HG03108 (cell line): ENCODE measurements around the gene MPDU1.
"Not testable (repeated sequence)": the region's sequence is repeated elsewhere in the genome, so short reads cannot be mapped to it uniquely, and the experiment has no call there.

Source experiments
- ATAC-seq: cut with Tn5 transposase; IDR thresholded peaks from one replicate; pipeline ENCODE4 v1.9.1; 2021; ENCODE audit warnings: moderate library complexity; ENCODE audit not compliant: unreplicated experiment

The MPDU1 gene

DNA sequence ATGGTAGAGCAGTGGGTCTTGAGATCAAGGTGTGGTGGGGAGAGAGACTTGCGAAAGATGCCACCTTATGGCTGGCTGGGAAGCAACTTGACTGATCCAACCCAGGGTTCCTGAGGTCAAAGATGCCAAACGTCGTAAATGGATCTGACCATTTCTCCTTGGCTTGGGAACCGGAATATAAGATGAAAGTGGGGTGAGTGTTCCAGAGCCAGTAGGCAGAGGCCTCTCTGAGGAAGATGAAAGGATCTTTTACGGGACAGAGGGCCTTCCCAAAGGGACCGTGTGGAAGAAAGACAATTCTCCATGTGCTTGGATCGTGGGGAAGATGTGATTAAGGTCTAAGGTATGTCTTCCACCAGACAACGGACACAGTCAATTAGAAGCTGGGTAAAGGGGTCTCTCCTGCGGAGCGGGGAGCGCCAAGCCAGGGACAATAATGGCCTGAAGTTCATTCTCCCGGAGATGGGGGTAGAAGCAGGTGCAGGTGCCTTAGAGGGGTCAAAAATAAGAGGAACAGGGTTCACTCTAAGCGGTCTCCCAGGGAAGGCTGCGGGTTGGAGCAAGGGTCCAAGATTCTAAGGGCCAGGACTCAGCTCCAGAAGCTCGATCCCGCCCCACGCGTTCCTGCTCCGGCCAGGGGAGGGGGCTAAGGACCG is 30.2 kb downstream of the MPDU1 start:
- ATAC-seq: no peak

DNA sequence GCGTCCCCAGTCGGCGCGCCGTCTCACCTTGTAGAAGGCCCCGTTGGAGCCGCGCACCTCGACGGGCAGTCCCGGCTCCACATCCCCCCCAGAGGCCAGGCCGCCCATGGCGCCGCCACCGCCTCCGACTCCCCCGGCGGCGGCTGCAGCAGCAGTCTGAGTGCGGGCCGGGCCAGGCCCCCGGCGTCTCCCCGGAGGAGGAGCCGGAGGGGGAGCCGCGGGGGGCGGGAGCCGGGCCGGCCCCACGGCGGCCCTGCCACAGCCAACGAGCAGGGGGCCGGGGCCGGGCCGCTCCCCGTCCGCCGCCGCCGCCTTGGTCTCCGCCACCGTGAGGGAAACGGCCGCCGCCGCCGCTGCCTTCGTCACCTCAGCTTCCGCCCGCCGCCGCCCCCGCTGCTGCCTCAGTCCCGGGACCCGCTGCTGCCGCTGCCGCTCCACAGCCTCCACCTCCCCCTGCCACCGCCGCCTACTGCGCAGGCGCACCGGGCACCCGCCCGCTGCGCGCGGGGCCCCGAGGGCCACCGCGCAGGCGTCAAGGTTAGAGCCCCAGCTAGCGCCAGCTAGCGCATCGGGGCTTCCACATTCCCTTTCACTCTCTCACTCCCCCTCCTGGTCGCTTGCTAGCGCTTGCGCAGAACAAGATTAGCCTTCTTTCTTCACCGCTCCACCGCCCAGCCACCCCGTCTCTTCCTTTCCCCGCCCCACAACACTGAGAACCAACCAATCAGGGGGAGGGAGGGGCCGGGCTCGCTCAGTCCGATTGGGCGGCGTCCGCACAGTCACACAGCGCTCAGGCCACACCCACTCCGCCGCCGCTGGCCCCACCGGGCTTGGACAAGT is 31.0 kb downstream of the MPDU1 start, which contains the start of gene FXR2:
FXR2 (minus strand) TSS at position 473 of the 840 bp plus-strand sequence; CDS start at position 108, 365 bp downstream.
- peak; percentile 85 for ATAC-seq

DNA sequence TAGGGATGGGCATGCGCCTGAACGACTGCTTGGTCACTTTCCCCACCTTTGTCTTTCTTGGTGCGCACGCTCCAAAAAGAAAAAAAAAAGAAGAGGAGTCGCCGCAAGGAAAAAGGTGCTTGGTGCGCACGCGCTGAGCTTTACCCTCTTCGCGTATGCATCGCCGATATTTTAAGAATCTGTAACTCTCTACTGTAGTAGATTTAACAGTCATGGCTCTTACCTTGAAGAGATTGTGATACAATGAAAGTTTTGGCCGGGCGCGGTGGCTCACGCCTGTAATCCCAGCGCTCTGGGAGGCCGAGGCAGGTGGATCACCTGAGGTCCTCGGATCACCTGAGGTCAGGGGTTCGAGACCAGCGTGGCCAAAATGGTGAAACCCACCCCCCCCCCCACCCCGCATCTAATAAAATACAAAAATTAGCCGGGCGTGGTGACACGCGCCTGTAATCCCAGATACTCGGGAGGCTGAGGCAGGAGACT is 31.7 kb downstream of the MPDU1 start:
- no peak for ATAC-seq

DNA sequence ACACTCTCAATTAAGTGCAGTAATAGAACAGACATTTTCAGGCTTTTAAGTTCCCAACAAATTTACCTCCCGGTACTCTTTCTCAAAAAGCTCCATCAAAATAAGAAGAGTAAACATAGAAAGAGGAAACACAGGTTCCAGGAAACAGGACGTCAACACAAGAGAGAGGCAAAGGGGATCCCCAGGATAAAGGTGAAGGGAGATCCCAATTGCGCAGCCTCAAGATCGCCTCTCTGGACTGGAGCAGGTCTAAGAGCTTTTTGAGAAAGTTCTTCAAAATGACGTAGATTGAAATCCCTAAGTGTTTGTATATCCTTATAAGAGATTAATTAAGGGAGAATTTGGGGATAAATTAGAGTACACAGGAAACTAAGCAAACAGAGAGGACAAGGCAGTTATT is 35.0 kb downstream of the MPDU1 start:
- ATAC-seq: no peak

DNA sequence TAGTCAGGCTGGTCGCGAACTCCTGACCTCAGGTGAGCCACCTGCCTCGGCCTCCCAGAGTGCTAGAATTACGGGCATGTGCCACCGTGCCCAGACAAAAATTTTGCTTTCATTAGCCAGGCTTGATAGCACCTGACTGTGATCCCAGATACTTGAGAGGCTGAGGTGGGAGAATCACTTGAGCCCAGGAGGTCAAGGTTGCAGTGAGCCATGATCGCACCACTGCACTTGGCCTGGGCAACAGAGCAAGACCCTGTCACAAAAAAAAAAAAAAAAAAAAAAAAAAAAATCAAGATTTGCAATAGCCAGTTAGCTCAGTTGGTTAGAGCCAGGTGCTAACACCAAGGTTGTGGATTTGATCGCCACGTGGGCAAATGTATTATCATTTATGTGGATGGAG is 37.2 kb downstream of the MPDU1 start:
- ATAC-seq: no peak

DNA sequence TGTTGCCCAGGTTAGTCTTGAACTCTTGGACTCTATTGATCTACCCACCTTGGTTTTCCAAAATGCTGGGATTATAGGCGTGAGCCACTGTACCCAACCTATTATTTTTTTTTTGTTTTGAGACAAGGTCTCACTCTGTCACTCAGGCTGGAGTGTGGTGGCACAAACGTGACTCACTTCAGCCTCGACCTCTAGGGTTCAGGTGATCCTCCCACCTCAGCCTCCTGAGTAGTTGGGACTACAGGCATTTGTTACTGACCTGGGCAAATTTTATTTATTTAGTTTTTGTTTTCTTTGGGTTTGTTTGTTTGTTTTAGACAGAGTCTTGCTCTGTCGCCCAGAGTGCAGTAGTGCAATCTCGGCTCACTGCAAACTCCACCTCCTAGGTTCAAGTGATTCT is 40.0 kb downstream of the MPDU1 start:
- ATAC-seq: no peak

DNA sequence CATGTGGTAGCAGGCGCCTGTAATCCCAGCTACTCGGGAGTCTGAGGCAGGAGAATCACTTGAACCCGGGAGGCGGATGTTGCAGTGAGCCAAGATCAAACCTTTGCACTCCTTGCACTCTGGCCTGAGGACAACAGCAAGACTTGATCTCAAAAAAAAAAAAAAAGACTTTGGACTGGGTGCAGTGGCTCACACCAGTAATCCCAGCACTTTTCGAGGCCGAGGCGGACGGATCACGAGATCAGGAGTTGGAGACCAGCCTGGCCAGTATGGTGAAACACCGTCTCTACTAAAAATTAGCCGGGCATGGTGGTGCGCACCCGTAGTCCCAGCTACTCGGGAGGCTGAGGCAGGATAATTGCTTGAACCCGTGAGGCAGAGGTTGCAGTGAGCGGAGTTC is 42.1 kb downstream of the MPDU1 start:
- not testable (repeated sequence) for ATAC-seq

DNA sequence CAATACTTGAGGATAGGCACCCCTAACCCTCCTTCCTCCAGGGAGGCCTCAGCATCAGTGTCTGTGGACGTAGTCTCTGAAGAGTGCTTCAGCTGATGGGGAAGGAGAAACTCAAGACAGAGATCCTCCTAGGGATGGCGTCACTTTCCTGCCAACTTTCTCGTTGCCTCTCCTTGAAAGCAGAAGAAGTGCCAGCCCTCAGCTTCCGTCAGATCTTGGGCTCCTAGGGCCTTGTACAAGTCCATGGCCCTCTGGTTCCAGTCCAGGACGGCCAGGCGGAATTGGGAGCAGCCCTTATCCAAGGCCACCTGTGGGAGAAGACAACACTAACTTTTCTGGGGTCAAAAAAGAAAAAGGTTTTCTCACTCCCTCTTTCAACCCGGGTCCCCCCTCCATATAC is 42.7 kb downstream of the MPDU1 start:
- no peak for ATAC-seq

DNA sequence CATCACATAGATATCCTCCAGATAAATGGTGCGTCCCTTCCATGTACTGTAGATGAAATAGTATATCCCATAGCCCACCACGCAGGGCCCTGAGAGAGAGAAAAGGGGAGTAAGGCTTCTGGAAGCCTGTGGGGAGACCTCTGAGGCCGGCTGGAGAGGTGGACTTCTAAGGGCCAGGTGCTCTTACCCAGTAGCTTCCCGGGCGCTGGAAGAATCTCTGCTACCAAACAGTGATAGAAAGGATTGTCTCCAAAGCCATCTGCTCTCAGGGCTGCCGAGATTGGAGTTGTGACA is 43.3 kb downstream of the MPDU1 start:
- ATAC-seq: no peak

DNA sequence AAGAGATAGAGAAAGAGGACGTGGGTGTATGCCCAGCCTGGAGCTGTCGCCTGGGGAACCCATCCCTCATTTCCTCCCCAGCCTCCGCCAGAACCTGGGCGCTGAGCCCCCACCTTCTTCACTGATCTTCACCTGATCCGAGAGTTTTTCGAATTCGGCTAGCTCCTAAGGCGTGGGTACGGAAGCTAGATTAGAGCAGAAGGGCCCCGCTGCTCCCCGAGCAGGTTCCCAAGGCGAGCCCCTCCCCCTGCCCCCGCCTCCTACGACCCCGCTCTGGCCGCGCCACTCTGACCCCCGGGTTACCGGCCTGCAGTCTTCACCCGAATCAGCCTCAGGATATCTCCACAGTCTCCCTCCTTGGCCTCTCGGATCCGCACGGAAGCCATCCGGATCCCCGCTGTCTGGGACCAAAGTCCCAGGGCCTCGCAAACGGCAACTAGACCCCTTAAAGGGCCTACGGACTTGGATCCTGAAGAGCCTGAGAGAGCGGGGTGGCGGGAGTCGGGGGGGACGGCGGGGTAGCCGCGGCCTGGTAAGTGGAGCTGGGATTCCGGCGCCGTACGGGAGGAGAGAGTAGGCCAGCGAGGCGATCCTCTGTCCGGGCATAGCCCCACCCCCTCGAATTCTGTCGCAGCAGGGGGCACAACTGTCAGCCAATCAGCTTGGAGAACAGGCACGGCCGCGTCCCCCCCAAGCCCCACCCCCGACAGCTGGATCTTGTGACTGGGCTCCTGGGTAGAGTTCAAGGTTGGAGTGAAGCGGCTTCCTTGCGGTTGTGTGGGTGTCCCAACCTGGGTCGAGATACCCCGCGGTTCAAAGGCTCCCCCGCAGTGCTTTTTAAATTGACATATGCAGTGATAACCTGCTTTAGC is 43.8 kb downstream of the MPDU1 start, which contains the start of gene SAT2:
SAT2 (minus strand) TSS at position 572 of the 872 bp plus-strand sequence; CDS start at position 386, 186 bp downstream.
- ATAC-seq: peak; percentile 73

DNA sequence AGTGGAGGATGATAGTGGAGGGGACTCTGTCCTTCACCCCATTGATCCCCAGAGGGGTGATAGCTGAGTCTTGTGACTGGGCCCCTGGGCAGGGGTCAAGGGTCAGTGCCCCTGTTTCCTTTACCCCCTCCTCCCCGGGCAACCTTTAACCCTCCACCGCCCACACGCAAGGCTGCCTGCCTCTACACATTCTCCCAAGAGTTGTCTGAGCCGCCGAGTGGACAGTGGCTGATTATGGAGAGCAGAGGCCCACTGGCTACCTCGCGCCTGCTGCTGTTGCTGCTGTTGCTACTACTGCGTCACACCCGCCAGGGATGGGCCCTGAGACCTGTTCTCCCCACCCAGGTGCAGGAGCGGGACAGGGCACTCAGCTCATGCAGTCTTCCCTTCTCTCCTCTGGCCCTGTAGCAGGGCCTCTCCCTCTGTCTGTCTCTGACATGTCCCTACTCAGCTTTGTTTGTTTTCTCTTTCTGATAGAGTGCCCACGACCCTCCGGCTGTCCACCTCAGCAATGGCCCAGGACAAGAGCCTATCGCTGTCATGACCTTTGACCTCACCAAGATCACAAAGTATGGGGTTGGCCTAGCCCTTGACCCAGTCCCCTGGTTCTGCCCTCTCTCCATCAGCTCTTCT is 46.4 kb downstream of the MPDU1 start, which contains the start of gene SHBG:
SHBG (plus strand) TSS at position 197 of the 633 bp plus-strand sequence; CDS start at position 235, 38 bp downstream.
- ATAC-seq: no peak

DNA sequence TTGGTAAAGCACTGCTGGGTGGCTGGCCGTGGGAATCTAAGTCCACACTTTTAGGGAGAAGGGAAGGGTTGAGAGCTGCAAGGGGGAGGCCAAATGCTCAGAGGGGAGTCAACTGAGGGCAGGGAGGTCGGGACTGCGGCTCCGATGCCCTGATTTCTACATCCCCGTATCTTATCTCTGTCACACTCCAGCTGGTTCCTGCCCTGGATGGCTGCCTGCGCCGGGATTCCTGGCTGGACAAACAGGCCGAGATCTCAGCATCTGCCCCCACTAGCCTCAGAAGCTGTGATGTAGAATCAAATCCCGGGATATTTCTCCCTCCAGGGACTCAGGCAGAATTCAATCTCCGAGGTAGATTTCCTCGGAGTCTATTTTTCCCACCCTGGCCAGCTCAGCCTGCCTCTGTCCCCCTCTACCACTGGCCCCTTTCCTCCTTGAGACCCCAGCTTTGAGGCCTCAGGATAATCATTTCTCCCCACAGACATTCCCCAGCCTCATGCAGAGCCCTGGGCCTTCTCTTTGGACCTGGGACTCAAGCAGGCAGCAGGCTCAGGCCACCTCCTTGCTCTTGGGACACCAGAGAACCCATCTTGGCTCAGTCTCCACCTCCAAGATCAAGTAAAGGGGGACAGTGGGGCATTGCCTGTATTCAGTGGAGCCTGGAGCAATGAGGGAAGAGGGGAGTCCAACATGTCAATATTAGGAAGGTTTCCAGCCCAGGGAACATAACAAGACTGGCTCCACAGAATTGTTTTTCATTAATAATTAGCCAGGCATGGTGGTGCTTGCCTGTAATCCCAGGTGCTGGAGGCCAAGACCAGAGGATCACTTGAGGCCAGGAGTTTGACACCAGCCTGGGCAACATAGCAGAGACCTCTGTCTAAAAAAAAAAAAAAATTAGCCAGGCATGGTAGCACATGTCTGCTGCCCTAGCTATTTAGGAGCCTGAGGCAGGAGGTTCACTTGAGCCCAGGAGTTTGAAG is 48.0 kb downstream of the MPDU1 start:
- ATAC-seq: no peak

DNA sequence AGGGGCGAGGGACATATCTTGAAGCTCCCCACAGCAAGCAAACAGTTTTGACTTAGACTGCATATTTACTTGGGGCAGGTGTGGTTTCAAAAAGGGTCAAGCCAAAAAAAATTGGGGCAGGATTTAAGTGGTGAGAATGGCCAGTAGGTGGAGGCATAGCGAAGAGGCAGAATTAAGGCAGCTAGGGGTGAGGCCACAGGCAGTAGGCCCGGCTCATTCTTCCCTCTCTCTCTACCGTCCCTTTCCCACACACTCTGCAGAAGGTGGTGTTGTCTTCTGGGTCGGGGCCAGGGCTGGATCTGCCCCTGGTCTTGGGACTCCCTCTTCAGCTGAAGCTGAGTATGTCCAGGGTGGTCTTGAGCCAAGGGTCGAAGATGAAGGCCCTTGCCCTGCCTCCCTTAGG is 48.8 kb downstream of the MPDU1 start:
- ATAC-seq: no peak

DNA sequence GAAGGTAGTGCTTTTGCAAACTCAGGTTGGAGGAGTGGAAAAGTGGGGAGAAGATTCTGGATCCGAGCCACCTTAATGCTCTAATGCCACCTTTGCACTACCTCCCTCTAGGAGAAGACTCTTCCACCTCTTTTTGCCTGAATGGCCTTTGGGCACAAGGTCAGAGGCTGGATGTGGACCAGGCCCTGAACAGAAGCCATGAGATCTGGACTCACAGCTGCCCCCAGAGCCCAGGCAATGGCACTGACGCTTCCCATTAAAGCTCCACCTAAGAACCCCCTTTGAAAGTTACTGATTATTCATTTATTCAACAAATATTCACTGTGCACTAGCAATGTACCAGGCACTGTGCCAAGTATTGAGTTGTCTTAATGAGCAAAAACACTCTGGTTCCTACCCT is 49.4 kb downstream of the MPDU1 start:
- ATAC-seq: no peak

DNA sequence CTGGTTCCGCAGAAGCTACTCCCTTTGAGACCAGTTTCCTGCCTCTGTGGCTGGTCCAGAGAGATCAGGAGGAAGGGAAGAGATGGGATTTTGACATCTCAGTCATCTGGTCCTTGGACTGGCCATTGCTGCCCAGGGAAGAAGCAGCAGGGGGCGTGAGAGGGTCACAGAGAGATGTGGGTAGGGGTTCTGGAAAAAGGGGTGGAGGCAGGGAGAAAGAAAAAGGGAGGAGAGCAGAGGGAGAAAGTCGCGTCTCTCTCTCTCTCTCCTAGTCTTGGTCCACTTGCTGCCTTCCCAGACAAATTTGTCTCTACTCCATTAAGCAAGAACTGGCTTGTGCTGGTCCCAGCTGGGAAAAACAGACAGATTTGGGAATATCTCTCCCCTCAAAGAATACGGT is 50.7 kb downstream of the MPDU1 start:
- no peak for ATAC-seq

DNA sequence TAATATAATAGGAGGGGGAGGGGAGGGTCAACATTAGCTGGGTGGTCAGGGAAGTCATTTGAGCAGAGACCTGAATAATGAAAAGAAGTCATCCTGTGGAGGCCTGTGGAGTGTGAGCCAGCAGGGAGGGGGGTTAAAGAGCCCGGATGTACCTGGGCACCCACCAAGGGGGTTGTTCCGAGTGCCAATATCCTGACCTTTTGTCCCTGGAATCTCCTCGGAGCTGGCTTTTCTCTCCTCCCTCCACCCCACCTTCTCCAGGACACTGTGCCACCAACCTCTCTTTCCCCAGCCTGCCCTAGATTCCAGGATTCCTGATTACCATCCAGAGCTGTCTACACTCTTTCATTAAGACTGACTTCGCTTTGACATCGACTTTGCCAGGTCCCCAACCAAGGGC is 52.5 kb downstream of the MPDU1 start:
- no peak for ATAC-seq
